Ishikawa (cell line): Measurements from ENCODE around the gene WFDC10A.

Source experiments
- CEBPB ChIP-seq: IDR thresholded peaks from 2 replicates; pipeline ENCODE4 v1.6.1; 2012
- CREB1 ChIP-seq: IDR thresholded peaks from 2 replicates; pipeline ENCODE4 v1.6.1; 2012; ENCODE audit warnings: low read depth
- EGR1 ChIP-seq: IDR thresholded peaks from 2 replicates; pipeline ENCODE4 v1.6.1; 2012
- EP300 ChIP-seq: IDR thresholded peaks from 2 replicates; pipeline ENCODE4 v1.6.1; 2012; ENCODE audit warnings: borderline replicate concordance
- FOXM1 ChIP-seq: IDR thresholded peaks from 2 replicates; pipeline ENCODE4 v1.6.1; 2012; ENCODE audit warnings: low read depth, borderline replicate concordance
- MAX ChIP-seq: IDR thresholded peaks from 2 replicates; pipeline ENCODE4 v1.6.1; 2012
- NFIC ChIP-seq: IDR thresholded peaks from 2 replicates; pipeline ENCODE4 v1.6.1; 2012
- RAD21 ChIP-seq: IDR thresholded peaks from 2 replicates; pipeline ENCODE4 v1.6.1; 2012; ENCODE audit warnings: low read depth
- REST ChIP-seq: IDR thresholded peaks from 2 replicates; pipeline ENCODE4 v1.6.1; 2012; ENCODE audit warnings: low read depth, mild to moderate bottlenecking
- TAF1 ChIP-seq: IDR thresholded peaks from 2 replicates; pipeline ENCODE4 v1.6.1; 2012; ENCODE audit warnings: low read depth, mild to moderate bottlenecking
- TCF12 ChIP-seq: IDR thresholded peaks from 2 replicates; pipeline ENCODE4 v1.6.1; 2012; ENCODE audit warnings: low read depth
- TEAD4 ChIP-seq: IDR thresholded peaks from 2 replicates; pipeline ENCODE4 v1.6.1; 2012
- USF1 ChIP-seq: IDR thresholded peaks from 2 replicates; pipeline ENCODE4 v1.6.1; 2012
- YY1 ChIP-seq: IDR thresholded peaks from 2 replicates; pipeline ENCODE4 v1.6.1; 2012; ENCODE audit warnings: low read depth
- ZBTB7A ChIP-seq: IDR thresholded peaks from 2 replicates; pipeline ENCODE4 v1.6.1; 2012; ENCODE audit warnings: low read depth

Gene WFDC10A

GRCh38 chr20:45630371-45630770, 832 bp downstream of the WFDC10A start:
- TF ChIP-seq TCF12 (no peak), YY1 (no peak), NFIC (no peak), EGR1 (no peak)

- no peak for TF ChIP-seq REST
- TF ChIP-seq TAF1, result no peak
- TF ChIP-seq EGR1, result no peak
- TF ChIP-seq ZBTB7A, result no peak
- no peak for TF ChIP-seq MAX
- TF ChIP-seq NFIC, result no peak
- TF ChIP-seq EP300, result no peak
- TF ChIP-seq TCF12, result no peak
Measured at GRCh38 chr20:45631184-45631583, 1.6 kb downstream of the WFDC10A start, which contains the start of gene WFDC9. Gene WFDC9 (minus strand): TSS chr20:45631284. CDS start chr20:45610181, 21,103 bp downstream.

GRCh38 chr20:45636513-45636912, 7.0 kb downstream of the WFDC10A start:
- TF ChIP-seq EGR1 (no peak), YY1 (no peak), CREB1 (no peak), EP300 (no peak), MAX (no peak), REST (no peak), RAD21 (no peak), TCF12 (no peak), TEAD4 (no peak), ZBTB7A (no peak), USF1 (no peak), FOXM1 (no peak), NFIC (no peak), TAF1 (no peak), CEBPB (no peak)

- no peak for TF ChIP-seq TEAD4
- TF ChIP-seq YY1, result no peak
- no peak for TF ChIP-seq CREB1
- no peak for TF ChIP-seq NFIC
- no peak for TF ChIP-seq CEBPB
- TF ChIP-seq USF1, result no peak
- TF ChIP-seq RAD21, result no peak
Measured at GRCh38 chr20:45639687-45640086, 10.1 kb downstream of the WFDC10A start.

GRCh38 chr20:45646875-45647274, 17.3 kb downstream of the WFDC10A start:
- no peak for TF ChIP-seq NFIC
- no peak for TF ChIP-seq EP300
- TF ChIP-seq TAF1, result no peak
- no peak for TF ChIP-seq TEAD4
- no peak for TF ChIP-seq FOXM1
- TF ChIP-seq EGR1, result no peak
- TF ChIP-seq TCF12, result no peak
- TF ChIP-seq ZBTB7A, result no peak
- no peak for TF ChIP-seq YY1
- no peak for TF ChIP-seq USF1
- no peak for TF ChIP-seq MAX
- no peak for TF ChIP-seq CREB1
- no peak for TF ChIP-seq CEBPB
- TF ChIP-seq RAD21, result no peak
- TF ChIP-seq REST, result no peak
